IMR-90 (cell line): ENCODE measurements around the gene PDZD8. TPM values are rescaled to one million over a fixed set of nuclear protein-coding genes. Genes with fewer than 3 reads are reported as not detected.

Source experiments
- ATAC-seq: fragments of 200-7000 bp; cut with Tn5 transposase; 2 replicates; pipeline ENCODE4 v1.9.1; 2020; ENCODE audit warnings: low read depth, mild to moderate bottlenecking, moderate library complexity
- BruUV-seq: library from RNA; stranded (reverse); fragments of 400-500 nt; replicated peaks from 2 replicates; lab custom pipeline; 2021; lab: Mats Ljungman, UMichigan
- CTCF ChIA-PET: fragments of 300-600 bp; formaldehyde crosslinking; extraction: SDS; loops from one replicate; lab custom pipeline; 2021; ENCODE audit warnings: antibody characterized with exemption; lab: Yijun Ruan, JAX
- POLR2A ChIA-PET: fragments of 300-600 bp; sonication (Branson Sonifier 250); formaldehyde crosslinking; loops from one replicate; lab custom pipeline; 2022; ENCODE audit warnings: antibody characterized with exemption; ENCODE audit not compliant: unreplicated experiment; lab: Charles Lee
- DNase-seq: peaks from one replicate; pipeline ENCODE4 v3.0.0; 2013
- H2AFZ ChIP-seq: replicated peaks from 2 replicates; pipeline ENCODE3; 2013; ENCODE audit warnings: low read length, mild to moderate bottlenecking; ENCODE audit not compliant: poor library complexity
- H2AK5ac ChIP-seq: 2 replicates; pipeline ENCODE4 v1.6.1; 2013; ENCODE audit warnings: low read depth, low read length, inconsistent platforms
- H2AK9ac ChIP-seq: replicated peaks from 2 replicates; pipeline ENCODE3; 2013; ENCODE audit warnings: mild to moderate bottlenecking, low read depth, low read length, moderate library complexity; ENCODE audit not compliant: poor library complexity
- H2BK120ac ChIP-seq: 2 replicates; pipeline ENCODE4 v1.6.1; 2013; ENCODE audit warnings: low read depth, low read length, inconsistent platforms
- H2BK15ac ChIP-seq: 3 replicates; pipeline ENCODE4 v1.6.1; 2013; ENCODE audit warnings: low read depth, low read length, inconsistent platforms
- H2BK20ac ChIP-seq: 2 replicates; pipeline ENCODE4 v1.6.1; 2013; ENCODE audit warnings: low read depth, mild to moderate bottlenecking, inconsistent platforms, low read length, moderate library complexity
- H2BK5ac ChIP-seq: 2 replicates; pipeline ENCODE4 v1.6.1; 2013; ENCODE audit warnings: mild to moderate bottlenecking, low read depth, low read length, inconsistent platforms; ENCODE audit not compliant: poor library complexity, severe bottlenecking
- H3K14ac ChIP-seq: replicated peaks from 2 replicates; pipeline ENCODE4 v1.6.1; 2013; ENCODE audit warnings: low read depth, low read length, inconsistent platforms
- H3K18ac ChIP-seq: 2 replicates; pipeline ENCODE4 v1.6.1; 2013; ENCODE audit warnings: low read depth, low read length, control low read depth
- H3K23ac ChIP-seq: 2 replicates; pipeline ENCODE4 v1.6.1; 2013; ENCODE audit warnings: low read depth, low read length, inconsistent platforms
- H3K27ac ChIP-seq: 2 replicates; pipeline ENCODE4 v1.5.1; 2013; ENCODE audit warnings: mild to moderate bottlenecking, control low read depth, low read length; ENCODE audit not compliant: insufficient read depth
- H3K27me3 ChIP-seq: 2 replicates; pipeline ENCODE4 v1.6.1; 2013; ENCODE audit warnings: low read length; ENCODE audit not compliant: control insufficient read depth, insufficient read depth
- H3K36me3 ChIP-seq: 2 replicates; pipeline ENCODE4 v1.6.1; 2013; ENCODE audit warnings: low read length, mixed read lengths; ENCODE audit not compliant: control insufficient read depth, insufficient read depth
- H3K4ac ChIP-seq: 2 replicates; pipeline ENCODE4 v1.6.1; 2013; ENCODE audit warnings: low read depth, low read length, inconsistent platforms
- H3K4me1 ChIP-seq: 2 replicates; pipeline ENCODE4 v1.6.1; 2013; ENCODE audit warnings: low read length, mixed read lengths; ENCODE audit not compliant: control insufficient read depth, insufficient read depth
- H3K4me2 ChIP-seq: 2 replicates; pipeline ENCODE4 v1.6.1; 2013; ENCODE audit warnings: low read depth, mild to moderate bottlenecking, control low read depth, low read length, moderate library complexity
- H3K4me3 ChIP-seq: 2 replicates; pipeline ENCODE4 v1.5.1; 2013; ENCODE audit warnings: low read depth, mild to moderate bottlenecking, control low read depth, low read length, moderate library complexity; ENCODE audit not compliant: insufficient read depth
- H3K56ac ChIP-seq: 2 replicates; pipeline ENCODE4 v1.6.1; 2013; ENCODE audit warnings: low read length, inconsistent platforms; ENCODE audit not compliant: insufficient read depth; ENCODE audit errors: extremely low read depth
- H3K79me1 ChIP-seq, 2 experiments: 2 replicates each; pipeline ENCODE4 v1.6.1; 2013; ENCODE audit warnings: low read length in 2 of 2, inconsistent platforms in 1 of 2, low read depth in 1 of 2
- H3K9ac ChIP-seq: 2 replicates; pipeline ENCODE4 v1.6.1; 2013; ENCODE audit warnings: low read depth, low read length, control low read depth
- H3K9me1 ChIP-seq: 2 replicates; pipeline ENCODE4 v1.6.1; 2013; ENCODE audit warnings: low read length, inconsistent platforms; ENCODE audit not compliant: insufficient read depth
- H3K9me3 ChIP-seq: 2 replicates; pipeline ENCODE4 v1.6.1; 2013; ENCODE audit warnings: low read length; ENCODE audit not compliant: control insufficient read depth, insufficient read depth
- H4K20me1 ChIP-seq: 2 replicates; pipeline ENCODE4 v1.6.1; 2013; ENCODE audit warnings: low read length, inconsistent platforms; ENCODE audit not compliant: insufficient read depth
- H4K5ac ChIP-seq: 2 replicates; pipeline ENCODE4 v1.6.1; 2013; ENCODE audit warnings: mild to moderate bottlenecking, low read depth, low read length, control low read depth
- H4K8ac ChIP-seq, 2 experiments: 2 replicates each; pipeline ENCODE4 v1.6.1; 2013; ENCODE audit warnings: low read depth in 2 of 2, low read length in 2 of 2, control low read depth in 1 of 2, inconsistent platforms in 1 of 2
- H4K91ac ChIP-seq: 2 replicates; pipeline ENCODE4 v1.6.1; 2013; ENCODE audit warnings: low read depth, low read length, inconsistent platforms; ENCODE audit not compliant: insufficient read depth
- MAZ ChIP-seq: IDR thresholded peaks from 2 replicates; pipeline ENCODE4 v1.6.1; 2012; ENCODE audit warnings: low read depth, mild to moderate bottlenecking, low read length, improper control_type of control experiment, moderate library complexity, borderline replicate concordance
- POLR2A ChIP-seq: IDR thresholded peaks from 2 replicates; pipeline ENCODE4 v1.6.1; 2012; ENCODE audit warnings: mild to moderate bottlenecking, low read depth, low read length
- RCOR1 ChIP-seq: IDR thresholded peaks from 2 replicates; pipeline ENCODE4 v1.6.1; 2012; ENCODE audit warnings: mild to moderate bottlenecking, low read length, improper control_type of control experiment; ENCODE audit not compliant: insufficient replicate concordance
- SMC3 ChIP-seq: fragments of 150-350 bp; IDR thresholded peaks from 2 replicates; pipeline ENCODE4 v1.6.1; 2016; ENCODE audit warnings: low read depth, mild to moderate bottlenecking, antibody characterized with exemption, low read length, moderate library complexity
- WGBS, 2 experiments: methylation state at CpG; one replicate each; pipeline versions ENCODE4 v1.1.5 to v1.1.7; 2013; ENCODE audit warnings: missing lambda C conversion rate in 2 of 2; ENCODE audit not compliant: insufficient read length in 1 of 2; ENCODE audit errors: extremely low coverage in 2 of 2; 5-methylcytosine and 5-hydroxymethylcytosine counted together
- dilution Hi-C: fragments of 300-500 bp; cut with HindIII; formaldehyde crosslinking; loops from one replicate; pipeline ENCODE4 v1.14.3; 2018; ENCODE audit warnings: low sequenced_read_pairs; ENCODE audit not compliant: unreplicated experiment
- in situ Hi-C: fragments of 300-500 bp; cut with MboI; formaldehyde crosslinking; loops from 3 replicates; pipeline ENCODE4 v1.14.3; 2019; ENCODE audit warnings: low sequenced_read_pairs, inconsistent platforms, mixed read lengths
- intact Hi-C: fragments of 100-400 bp; cut with micrococcal nuclease; formaldehyde crosslinking; loops from 2 replicates; pipeline ENCODE4 v1.10.0; 2022
- polyA plus RNA-seq, 3 experiments: library from polyadenylated mRNA; depleted of rRNA; stranded (reverse); fragments of >200 nt; gene quantifications; 2 replicates each; pipeline ENCODE4 v1.2.3, GENCODE V29; 2012; ENCODE audit warnings: low replicate concordance in 1 of 3
- total RNA-seq: library from RNA; depleted of rRNA; stranded (reverse); fragments of >200 nt; gene quantifications from 2 replicates; pipeline ENCODE4 v1.2.3, GENCODE V29; 2012

The PDZD8 gene
- total and polyA plus RNA-seq, 2 of the 4 experiments (the other 2 are of a cell fraction) = 11.3 to 20.4 TPM

- Histone ChIP-seq H3K79me1 (peaks cover 0 to 5% of the 10 kb centered on the region in 2 experiments; a peak in 1 of 4 replicates), H3K9me1 (no peaks in the 10 kb centered on the region), H4K20me1 (no peaks in the 10 kb centered on the region), H2AK9ac (no peak overlapping the region), H4K91ac (no peak overlapping the region), H4K8ac (no peak overlapping the region), H3K9ac (no peak overlapping the region), H3K18ac (no peak overlapping the region), H2AFZ (no peak overlapping the region), H3K4me2 (no peak overlapping the region), H3K9me3 (no peaks in the 10 kb centered on the region), H3K27me3 (no peaks in the 10 kb centered on the region), H2BK5ac (no peak overlapping the region), H3K4me1 (no peaks in the 10 kb centered on the region), H3K14ac (no peak overlapping the region), H2BK20ac (no peak overlapping the region), H3K27ac (no peak overlapping the region), H4K5ac (no peak overlapping the region), H3K56ac (no peak overlapping the region), H3K23ac (no peak overlapping the region), H2BK15ac (no peak overlapping the region), H3K36me3 (peaks cover 16% of the 10 kb centered on the region), H2AK5ac (no peak overlapping the region), H2BK120ac (no peak overlapping the region), H3K4ac (no peak overlapping the region), H3K4me3 (no peak overlapping the region)
- ATAC-seq = no peak
- intact Hi-C loops (no loop called here), in situ Hi-C loops (no loop called here), dilution Hi-C loops (no loop called here)
- ChIA-PET POLR2A (no interaction called here), CTCF (no interaction called here)
- WGBS, 2 experiments = 100% methylated on average over 3 of the region's 12 CpGs; no CpG with 5 or more reads in 1 of the 2 experiments
- BruUV-seq = no TSS peak
- TF ChIP-seq SMC3 (no peak), MAZ (no peak), RCOR1 (no peak), POLR2A (no peak)
- DNase-seq = no peak
Observed at GRCh38 chr10:117284716-117285494, 90.3 kb downstream of the PDZD8 start.
